ENCODE results near the gene CEP95. TPM values are rescaled to one million over a fixed set of nuclear protein-coding genes. Genes with fewer than 3 reads are reported as not detected.

Gene CEP95
- total RNA-seq, 1 experiment from 2014 or later, result 77.0 TPM

- Histone ChIP-seq H3K27me3 (ENCODE audit: insufficient read depth, low read length) (no peaks in the 10 kb centered on the region), H3K36me3 (ENCODE audit: control insufficient read depth in 1 of 2, insufficient read depth in 2 of 2, low read length in 2 of 2) (no peaks in the 10 kb centered on the region), H4K20me1 (ENCODE audit: insufficient read depth) (no peaks in the 10 kb centered on the region), H3K79me2 (ENCODE audit: insufficient read depth, low read length) (no peaks in the 10 kb centered on the region), H3K9me2 (ENCODE audit: insufficient read depth) (no peaks in the 10 kb centered on the region), H3K4me2 (ENCODE audit: low read length) (no peak overlapping the region), H3K9me3 (ENCODE audit: control insufficient read depth in 1 of 2, insufficient read depth in 1 of 2, low read depth in 1 of 2, low read length in 2 of 2) (no peaks in the 10 kb centered on the region), H3K4me1 (ENCODE audit: control insufficient read depth in 1 of 2, insufficient read depth in 2 of 2, low read length in 2 of 2) (peaks cover 4 to 10% of the 10 kb centered on the region in 2 experiments; a peak in 2 of 4 replicates), H2AFZ (ENCODE audit: low read depth, low read length, poor library complexity, severe bottlenecking) (no peak overlapping the region), H3K4me3 (replicated peaks in 1 of 2; ENCODE audit: low read depth in 1 of 2, low read length in 2 of 2) (no peak overlapping the region), H3K27ac (ENCODE audit: low read depth, low read length) (no peak overlapping the region), H3K9ac (ENCODE audit: low read length) (no peak overlapping the region)
- ChIA-PET CTCF (no interaction called here), POLR2A (no interaction called here), RAD21 (ENCODE audit: low non-redundant PET in 1 of 2, low total read pairs in 2 of 2, uncharacterized antibody in 2 of 2, unreplicated experiment in 2 of 2) (no interaction called here)
- no TSS peak for BruUV-seq (replicated peaks)
- DNase-seq (ENCODE audit: low read depth, low spot score) (no peak), ATAC-seq (no peak)
- intact Hi-C loops (cut with micrococcal nuclease), result no loop called here
- TF ChIP-seq ZFX (IDR thresholded peaks at IDR 0.05), result no peak
Observed at GRCh38 chr17:64470625-64471024, 36.2 kb upstream of the CEP95 start.

- Histone ChIP-seq H3K27me3 (ENCODE audit: insufficient read depth, low read length) (no peaks in the 10 kb centered on the region), H4K20me1 (ENCODE audit: insufficient read depth) (no peaks in the 10 kb centered on the region), H3K9me3 (ENCODE audit: control insufficient read depth in 1 of 2, insufficient read depth in 1 of 2, low read depth in 1 of 2, low read length in 2 of 2) (no peaks in the 10 kb centered on the region), H3K79me2 (ENCODE audit: insufficient read depth, low read length) (no peaks in the 10 kb centered on the region), H3K4me2 (ENCODE audit: low read length) (no peak overlapping the region), H3K36me3 (ENCODE audit: control insufficient read depth in 1 of 2, insufficient read depth in 2 of 2, low read length in 2 of 2) (no peaks in the 10 kb centered on the region; a peak in 1 of 4 replicates), H3K9ac (ENCODE audit: low read length) (no peak overlapping the region), H2AFZ (ENCODE audit: low read depth, low read length, poor library complexity, severe bottlenecking) (no peak overlapping the region), H3K4me1 (ENCODE audit: control insufficient read depth in 1 of 2, insufficient read depth in 2 of 2, low read length in 2 of 2) (peaks cover 2% of the 10 kb centered on the region in 2 experiments; a peak in 2 of 4 replicates), H3K27ac (ENCODE audit: low read depth, low read length) (no peak overlapping the region), H3K9me2 (ENCODE audit: insufficient read depth) (no peaks in the 10 kb centered on the region), H3K4me3 (replicated peaks in 1 of 2; ENCODE audit: low read depth in 1 of 2, low read length in 2 of 2) (no peak overlapping the region)
- RAD21 ChIA-PET (ENCODE audit: low non-redundant PET in 1 of 2, low total read pairs in 2 of 2, uncharacterized antibody in 2 of 2, unreplicated experiment in 2 of 2), result no interaction called here
- BruUV-seq (replicated peaks), result no TSS peak
- POLR2A ChIA-PET, result no interaction called here
- ATAC-seq (no peak), DNase-seq (ENCODE audit: low read depth, low spot score) (no peak)
- intact Hi-C loops (cut with micrococcal nuclease), result no loop called here
- CTCF ChIA-PET, result no interaction called here
- TF ChIP-seq POLR2A (IDR thresholded peaks at IDR 0.05; ENCODE audit: borderline replicate concordance, extremely low read depth, insufficient read depth, insufficient read length) (no peak), ZNF274 (IDR thresholded peaks at IDR 0.05; ENCODE audit: low read depth, low read length) (no peak)
Observed at GRCh38 chr17:64471440-64471839, 35.3 kb upstream of the CEP95 start.

- Histone ChIP-seq H3K27ac (ENCODE audit: low read depth, low read length) (no peak overlapping the region), H3K4me3 (replicated peaks in 1 of 2; ENCODE audit: low read depth in 1 of 2, low read length in 2 of 2) (no peak overlapping the region), H3K79me2 (ENCODE audit: insufficient read depth, low read length) (no peaks in the 10 kb centered on the region), H3K4me2 (ENCODE audit: low read length) (no peak overlapping the region), H3K36me3 (ENCODE audit: control insufficient read depth in 1 of 2, insufficient read depth in 2 of 2, low read length in 2 of 2) (peaks cover 0 to 2% of the 10 kb centered on the region in 2 experiments; a peak in 1 of 4 replicates), H3K27me3 (ENCODE audit: insufficient read depth, low read length) (no peaks in the 10 kb centered on the region), H3K9me2 (ENCODE audit: insufficient read depth) (no peaks in the 10 kb centered on the region), H3K9me3 (ENCODE audit: control insufficient read depth in 1 of 2, insufficient read depth in 1 of 2, low read depth in 1 of 2, low read length in 2 of 2) (no peaks in the 10 kb centered on the region), H3K9ac (ENCODE audit: low read length) (no peak overlapping the region), H3K4me1 (ENCODE audit: control insufficient read depth in 1 of 2, insufficient read depth in 2 of 2, low read length in 2 of 2) (no peaks in the 10 kb centered on the region), H4K20me1 (ENCODE audit: insufficient read depth) (no peaks in the 10 kb centered on the region; the same call in 1 of the 2 replicates), H2AFZ (ENCODE audit: low read depth, low read length, poor library complexity, severe bottlenecking) (no peak overlapping the region)
- RAD21 ChIA-PET (ENCODE audit: low non-redundant PET in 1 of 2, low total read pairs in 2 of 2, uncharacterized antibody in 2 of 2, unreplicated experiment in 2 of 2), result interaction anchor here in 1 of 2 experiments (0.6 to 1.0 kb wide), 2 partner anchors 19 to 52 kb away, joined by 4 to 6 read pairs; no protein-coding TSS in a partner anchor
- POLR2A ChIA-PET, result no interaction called here
- BruUV-seq (replicated peaks), result no TSS peak
- intact Hi-C loops (cut with micrococcal nuclease), result no loop called here
- CTCF ChIA-PET, result interaction anchor here (0.7 to 1.0 kb wide), 3 partner anchors 18 to 54 kb away, joined by 3 read pairs; no protein-coding TSS in a partner anchor
- DNase-seq (ENCODE audit: low read depth, low spot score), result no peak
- ATAC-seq, result peak; percentile 62
- TF ChIP-seq EGR1 (IDR thresholded peaks at IDR 0.05; ENCODE audit: low read depth) (no peak), FOSL1 (IDR thresholded peaks at IDR 0.05; ENCODE audit: low read depth) (no peak), ZNF274 (IDR thresholded peaks at IDR 0.05; ENCODE audit: low read depth, low read length) (no peak), JUND (IDR thresholded peaks at IDR 0.05) (no peak), SIN3A (IDR thresholded peaks at IDR 0.05; ENCODE audit: low read depth) (no peak), CEBPB (IDR thresholded peaks at IDR 0.05; ENCODE audit: low read depth) (no peak), POLR2A (IDR thresholded peaks at IDR 0.05; ENCODE audit: borderline replicate concordance, extremely low read depth, insufficient read depth, insufficient read length) (no peak), SRF (IDR thresholded peaks at IDR 0.05; ENCODE audit: low read depth) (no peak), CTCF (IDR thresholded peaks at IDR 0.05 in 2 of 3, conservative IDR thresholded peaks at IDR 0.05 in 1 of 3; ENCODE audit: borderline replicate concordance in 1 of 3, insufficient read depth in 1 of 3, low read depth in 2 of 3, low read length in 2 of 3) (peak in 1 of 3 experiments; percentile 20; a peak in 1 of 6 replicates), RAD21 (IDR thresholded peaks at IDR 0.05; ENCODE audit: low read depth) (peak; percentile 50), TCF7L2 (IDR thresholded peaks at IDR 0.05; ENCODE audit: borderline replicate concordance, extremely low read depth, insufficient read depth, insufficient read length) (no peak)
- TF ChIP-seq, protein P1, sequence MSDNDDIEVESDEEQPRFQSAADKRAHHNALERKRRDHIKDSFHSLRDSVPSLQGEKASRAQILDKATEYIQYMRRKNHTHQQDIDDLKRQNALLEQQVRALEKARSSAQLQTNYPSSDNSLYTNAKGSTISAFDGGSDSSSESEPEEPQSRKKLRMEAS (IDR thresholded peaks at IDR 0.05), result no peak
Observed at GRCh38 chr17:64472564-64472963, 34.2 kb upstream of the CEP95 start.

Data from HCT116 (cell line).